Central memory CD8-positive, alpha-beta T cell (primary cell): ENCODE data around the gene MRPL11.

Experiments
- ATAC-seq: fragments of 150-1000 bp; cut with Tn5 transposase; replicated peaks from 2 replicates; pipeline ENCODE4 v1.10.0; 2022; ENCODE audit warnings: mild to moderate bottlenecking, moderate FRiP score, moderate number of reproducible peaks; ENCODE audit not compliant: poor library complexity, severe bottlenecking; ENCODE audit errors: extremely low read depth
- DNase-seq, 2 donors: peaks; one replicate each; pipeline ENCODE4 v3.0.0; 2021; ENCODE audit warnings: low spot score in 2 of 2
- H3K27ac Mint-ChIP-seq: one replicate; pipeline ENCODE4 v1.8.0; 2022; ENCODE audit warnings: low read depth, mild to moderate bottlenecking, moderate library complexity, mixed read lengths
- H3K27me3 Mint-ChIP-seq: one replicate; pipeline ENCODE4 v1.8.0; 2022; ENCODE audit warnings: mixed read lengths
- H3K36me3 Mint-ChIP-seq: one replicate; pipeline ENCODE4 v1.8.0; 2022; ENCODE audit warnings: mild to moderate bottlenecking, moderate library complexity, mixed read lengths; ENCODE audit not compliant: insufficient read depth
- H3K4me1 Mint-ChIP-seq: one replicate; pipeline ENCODE4 v1.8.0; 2022; ENCODE audit warnings: mixed read lengths
- H3K4me3 Mint-ChIP-seq: one replicate; pipeline ENCODE4 v1.8.0; 2022; ENCODE audit warnings: mild to moderate bottlenecking, moderate library complexity, mixed read lengths
- H3K9me3 Mint-ChIP-seq: one replicate; pipeline ENCODE4 v1.8.0; 2022; ENCODE audit warnings: mixed read lengths

Gene MRPL11

DNA sequence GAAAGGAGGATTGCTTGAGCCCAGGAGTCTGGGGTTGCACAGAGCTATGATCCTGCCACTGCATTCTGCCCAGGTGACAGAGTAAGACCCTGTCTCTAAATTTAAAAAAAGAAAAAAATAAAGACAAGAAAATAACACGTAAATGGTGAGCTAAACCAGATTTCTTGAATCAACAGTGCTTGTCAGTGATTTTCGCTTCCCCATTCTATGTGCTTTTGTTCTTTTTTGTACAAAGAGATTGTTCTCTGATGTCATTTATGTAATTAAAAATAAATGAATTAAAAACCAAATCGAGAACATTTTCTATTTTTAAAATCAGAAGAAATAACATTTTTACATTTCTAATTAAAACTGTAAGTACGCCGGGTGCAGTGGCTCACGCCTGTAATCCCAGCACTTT, 47.3 kb downstream of the MRPL11 start:
- H3K27me3 Mint-ChIP-seq: no peaks in the 10 kb centered on the region
- DNase-seq: no peak
- no peak for ATAC-seq
- no peak overlapping the region for H3K27ac Mint-ChIP-seq
- H3K4me3 Mint-ChIP-seq: no peak overlapping the region
- peaks cover 1% of the 10 kb centered on the region for H3K36me3 Mint-ChIP-seq
- peaks cover 5% of the 10 kb centered on the region for H3K4me1 Mint-ChIP-seq
- H3K9me3 Mint-ChIP-seq: no peaks in the 10 kb centered on the region

DNA sequence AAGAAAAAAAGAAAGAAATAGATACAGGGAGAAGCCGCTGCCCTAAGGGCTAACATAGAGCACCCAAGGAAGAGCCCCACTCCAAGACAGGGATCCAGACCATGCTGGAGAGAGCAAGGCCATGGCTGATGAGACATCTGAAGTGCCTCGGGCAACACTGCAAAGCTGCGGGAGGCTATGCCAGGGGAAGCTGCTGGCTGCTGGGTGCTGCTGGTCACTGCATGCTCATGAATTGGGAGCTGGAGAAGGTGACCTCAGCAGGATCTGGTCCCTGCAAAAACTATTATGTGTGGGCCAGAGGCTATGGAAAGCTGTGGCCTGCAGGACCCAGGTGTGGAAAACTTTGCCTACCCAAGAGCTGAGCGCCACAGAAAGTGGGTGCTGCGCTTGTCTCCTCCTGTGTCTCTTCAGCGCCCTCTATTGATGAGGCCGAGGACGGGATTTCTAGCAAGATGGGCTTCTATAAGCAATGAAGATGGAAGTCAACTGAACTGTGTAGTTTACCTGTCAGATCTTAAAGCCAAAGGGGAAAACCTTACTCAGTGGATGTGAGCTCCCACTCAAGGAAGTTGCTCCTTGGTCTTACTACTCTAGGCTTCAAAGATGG, 49.8 kb downstream of the MRPL11 start:
- Mint-ChIP-seq H3K4me3 (no peak overlapping the region), H3K27me3 (no peaks in the 10 kb centered on the region), H3K9me3 (no peaks in the 10 kb centered on the region), H3K4me1 (peaks cover 10% of the 10 kb centered on the region), H3K27ac (no peak overlapping the region), H3K36me3 (peaks cover 1% of the 10 kb centered on the region)
- ATAC-seq: peak; percentile 60
- peak; percentile 59 to 61 for DNase-seq

DNA sequence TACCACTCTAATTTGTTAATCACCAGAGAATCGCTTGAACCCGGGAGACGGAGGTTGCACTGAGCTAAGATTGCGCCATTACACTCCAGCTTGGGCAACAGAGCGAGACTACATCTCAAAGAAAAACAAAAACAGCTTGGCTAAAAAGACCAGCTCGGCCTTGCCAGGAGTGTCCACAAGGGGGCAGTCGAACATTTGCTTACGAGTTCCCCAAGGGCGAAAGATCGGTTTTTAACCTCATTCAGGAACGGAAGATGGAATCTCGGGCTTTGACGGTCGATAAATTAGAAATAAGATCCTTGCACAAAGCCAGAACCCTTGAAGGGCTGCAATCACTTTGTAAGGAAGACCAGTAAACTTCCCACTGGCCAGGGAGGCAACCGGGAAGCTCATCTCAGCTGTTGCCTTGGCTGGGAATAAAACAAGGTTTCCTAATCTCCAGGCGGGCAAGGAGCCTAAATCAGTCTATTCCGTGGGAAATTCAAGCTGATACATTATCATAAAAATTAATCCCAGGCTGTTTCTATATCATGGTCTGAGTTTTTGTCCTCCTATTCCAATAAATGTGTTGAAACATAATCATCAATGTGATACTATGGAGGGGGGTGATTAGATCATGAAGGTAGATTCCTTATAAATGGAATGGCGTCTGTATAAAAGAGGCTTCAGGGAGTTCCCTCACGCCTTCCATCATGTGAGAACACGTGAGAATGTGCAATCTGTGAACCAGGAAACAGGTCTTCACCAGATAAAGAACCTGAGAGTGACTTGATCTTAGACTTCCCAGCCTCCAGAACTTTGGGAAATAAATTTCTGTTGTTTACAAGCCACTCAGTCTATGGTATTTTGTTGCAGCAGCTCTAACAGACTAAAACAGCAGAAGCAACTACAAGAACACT, 52.2 kb downstream of the MRPL11 start:
- Mint-ChIP-seq H3K4me1 (peaks cover 10% of the 10 kb centered on the region), H3K36me3 (peaks cover 1% of the 10 kb centered on the region), H3K9me3 (no peaks in the 10 kb centered on the region), H3K27ac (no peak overlapping the region), H3K27me3 (no peaks in the 10 kb centered on the region), H3K4me3 (no peak overlapping the region)
- ATAC-seq (no peak), DNase-seq (peak; percentile 70 to 78)
